ENCODE data around the gene SOHLH1.

The SOHLH1 gene

DNA sequence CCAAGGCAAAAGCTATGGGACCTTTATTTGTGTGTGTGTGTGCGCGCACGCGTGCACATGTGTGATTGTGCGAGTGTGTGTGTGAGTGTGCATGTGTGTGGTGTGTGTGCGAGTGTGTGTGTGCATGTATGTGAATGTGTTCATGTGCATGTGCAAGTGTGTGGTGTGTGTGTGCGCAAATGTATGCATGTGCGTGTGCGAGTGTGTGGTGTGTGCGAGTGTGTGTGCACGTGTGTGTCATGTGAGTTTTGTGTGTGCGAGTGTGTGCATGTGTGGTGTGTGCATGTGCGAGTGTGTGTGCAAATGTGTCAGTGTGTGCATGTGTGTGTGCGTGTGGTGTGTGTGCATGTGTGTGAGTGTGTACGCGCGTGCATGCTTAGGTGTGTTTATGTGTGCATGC, 48.9 kb downstream of the SOHLH1 start:
- no peaks in the 10 kb centered on the region for H3K27me3 ChIP-seq (ENCODE audit: insufficient read depth, poor library complexity, severe bottlenecking)
- TF ChIP-seq GABPA (IDR thresholded peaks at IDR 0.05; ENCODE audit: low read depth) (no peak), SPI1 (IDR thresholded peaks at IDR 0.05; ENCODE audit: borderline replicate concordance, low read depth) (no peak), POLR2AphosphoS5 (IDR thresholded peaks at IDR 0.05; ENCODE audit: low read depth) (no peak)
- TF ChIP-seq, protein P1, sequence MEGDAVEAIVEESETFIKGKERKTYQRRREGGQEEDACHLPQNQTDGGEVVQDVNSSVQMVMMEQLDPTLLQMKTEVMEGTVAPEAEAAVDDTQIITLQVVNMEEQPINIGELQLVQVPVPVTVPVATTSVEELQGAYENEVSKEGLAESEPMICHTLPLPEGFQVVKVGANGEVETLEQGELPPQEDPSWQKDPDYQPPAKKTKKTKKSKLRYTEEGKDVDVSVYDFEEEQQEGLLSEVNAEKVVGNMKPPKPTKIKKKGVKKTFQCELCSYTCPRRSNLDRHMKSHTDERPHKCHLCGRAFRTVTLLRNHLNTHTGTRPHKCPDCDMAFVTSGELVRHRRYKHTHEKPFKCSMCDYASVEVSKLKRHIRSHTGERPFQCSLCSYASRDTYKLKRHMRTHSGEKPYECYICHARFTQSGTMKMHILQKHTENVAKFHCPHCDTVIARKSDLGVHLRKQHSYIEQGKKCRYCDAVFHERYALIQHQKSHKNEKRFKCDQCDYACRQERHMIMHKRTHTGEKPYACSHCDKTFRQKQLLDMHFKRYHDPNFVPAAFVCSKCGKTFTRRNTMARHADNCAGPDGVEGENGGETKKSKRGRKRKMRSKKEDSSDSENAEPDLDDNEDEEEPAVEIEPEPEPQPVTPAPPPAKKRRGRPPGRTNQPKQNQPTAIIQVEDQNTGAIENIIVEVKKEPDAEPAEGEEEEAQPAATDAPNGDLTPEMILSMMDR (IDR thresholded peaks at IDR 0.05; ENCODE audit: insufficient read depth, low read length), result no peak
- TF ChIP-seq, protein P2, sequence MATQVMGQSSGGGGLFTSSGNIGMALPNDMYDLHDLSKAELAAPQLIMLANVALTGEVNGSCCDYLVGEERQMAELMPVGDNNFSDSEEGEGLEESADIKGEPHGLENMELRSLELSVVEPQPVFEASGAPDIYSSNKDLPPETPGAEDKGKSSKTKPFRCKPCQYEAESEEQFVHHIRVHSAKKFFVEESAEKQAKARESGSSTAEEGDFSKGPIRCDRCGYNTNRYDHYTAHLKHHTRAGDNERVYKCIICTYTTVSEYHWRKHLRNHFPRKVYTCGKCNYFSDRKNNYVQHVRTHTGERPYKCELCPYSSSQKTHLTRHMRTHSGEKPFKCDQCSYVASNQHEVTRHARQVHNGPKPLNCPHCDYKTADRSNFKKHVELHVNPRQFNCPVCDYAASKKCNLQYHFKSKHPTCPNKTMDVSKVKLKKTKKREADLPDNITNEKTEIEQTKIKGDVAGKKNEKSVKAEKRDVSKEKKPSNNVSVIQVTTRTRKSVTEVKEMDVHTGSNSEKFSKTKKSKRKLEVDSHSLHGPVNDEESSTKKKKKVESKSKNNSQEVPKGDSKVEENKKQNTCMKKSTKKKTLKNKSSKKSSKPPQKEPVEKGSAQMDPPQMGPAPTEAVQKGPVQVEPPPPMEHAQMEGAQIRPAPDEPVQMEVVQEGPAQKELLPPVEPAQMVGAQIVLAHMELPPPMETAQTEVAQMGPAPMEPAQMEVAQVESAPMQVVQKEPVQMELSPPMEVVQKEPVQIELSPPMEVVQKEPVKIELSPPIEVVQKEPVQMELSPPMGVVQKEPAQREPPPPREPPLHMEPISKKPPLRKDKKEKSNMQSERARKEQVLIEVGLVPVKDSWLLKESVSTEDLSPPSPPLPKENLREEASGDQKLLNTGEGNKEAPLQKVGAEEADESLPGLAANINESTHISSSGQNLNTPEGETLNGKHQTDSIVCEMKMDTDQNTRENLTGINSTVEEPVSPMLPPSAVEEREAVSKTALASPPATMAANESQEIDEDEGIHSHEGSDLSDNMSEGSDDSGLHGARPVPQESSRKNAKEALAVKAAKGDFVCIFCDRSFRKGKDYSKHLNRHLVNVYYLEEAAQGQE (IDR thresholded peaks at IDR 0.05; ENCODE audit: insufficient replicate concordance, low read depth), result no peak
- DNase-seq (ENCODE audit: low read depth in 1 of 2, low spot score in 1 of 2), result no peak
- H3K27ac ChIP-seq (replicated peaks), result no peak overlapping the region
- no peak overlapping the region for H3K4me3 ChIP-seq (replicated peaks; ENCODE audit: insufficient read depth, low read length)

DNA sequence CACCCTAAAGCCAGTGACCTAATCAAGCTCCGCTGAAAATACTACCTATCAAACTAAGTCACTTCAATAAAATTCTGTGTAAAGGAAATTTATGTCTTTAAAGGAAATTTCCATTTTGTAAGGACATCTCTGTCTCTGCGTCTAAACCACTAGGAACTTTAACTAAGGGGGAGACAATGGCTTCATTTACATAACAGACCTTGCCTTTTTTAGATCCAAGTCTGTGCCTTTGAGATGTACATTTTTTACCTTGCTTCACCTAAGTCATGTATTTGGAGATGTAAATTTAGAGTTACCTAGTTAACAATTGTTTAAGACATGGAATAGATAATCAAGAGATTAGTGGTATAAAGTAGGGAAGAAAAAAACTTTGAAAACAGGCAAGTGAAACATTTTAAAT, 49.8 kb downstream of the SOHLH1 start:
- no peaks in the 10 kb centered on the region for H3K27me3 ChIP-seq (ENCODE audit: insufficient read depth, poor library complexity, severe bottlenecking)
- H3K27ac ChIP-seq (replicated peaks), result no peak overlapping the region
- TF ChIP-seq SPI1 (IDR thresholded peaks at IDR 0.05; ENCODE audit: borderline replicate concordance, low read depth) (no peak), GABPA (IDR thresholded peaks at IDR 0.05; ENCODE audit: low read depth) (no peak), POLR2AphosphoS5 (IDR thresholded peaks at IDR 0.05; ENCODE audit: low read depth) (no peak)
- TF ChIP-seq, protein P2 (IDR thresholded peaks at IDR 0.05; ENCODE audit: insufficient replicate concordance, low read depth), result no peak
- TF ChIP-seq, protein P1 (IDR thresholded peaks at IDR 0.05; ENCODE audit: insufficient read depth, low read length), result no peak
- no peak for DNase-seq (ENCODE audit: low read depth in 1 of 2, low spot score in 1 of 2)
- no peak overlapping the region for H3K4me3 ChIP-seq (replicated peaks; ENCODE audit: insufficient read depth, low read length)

DNA sequence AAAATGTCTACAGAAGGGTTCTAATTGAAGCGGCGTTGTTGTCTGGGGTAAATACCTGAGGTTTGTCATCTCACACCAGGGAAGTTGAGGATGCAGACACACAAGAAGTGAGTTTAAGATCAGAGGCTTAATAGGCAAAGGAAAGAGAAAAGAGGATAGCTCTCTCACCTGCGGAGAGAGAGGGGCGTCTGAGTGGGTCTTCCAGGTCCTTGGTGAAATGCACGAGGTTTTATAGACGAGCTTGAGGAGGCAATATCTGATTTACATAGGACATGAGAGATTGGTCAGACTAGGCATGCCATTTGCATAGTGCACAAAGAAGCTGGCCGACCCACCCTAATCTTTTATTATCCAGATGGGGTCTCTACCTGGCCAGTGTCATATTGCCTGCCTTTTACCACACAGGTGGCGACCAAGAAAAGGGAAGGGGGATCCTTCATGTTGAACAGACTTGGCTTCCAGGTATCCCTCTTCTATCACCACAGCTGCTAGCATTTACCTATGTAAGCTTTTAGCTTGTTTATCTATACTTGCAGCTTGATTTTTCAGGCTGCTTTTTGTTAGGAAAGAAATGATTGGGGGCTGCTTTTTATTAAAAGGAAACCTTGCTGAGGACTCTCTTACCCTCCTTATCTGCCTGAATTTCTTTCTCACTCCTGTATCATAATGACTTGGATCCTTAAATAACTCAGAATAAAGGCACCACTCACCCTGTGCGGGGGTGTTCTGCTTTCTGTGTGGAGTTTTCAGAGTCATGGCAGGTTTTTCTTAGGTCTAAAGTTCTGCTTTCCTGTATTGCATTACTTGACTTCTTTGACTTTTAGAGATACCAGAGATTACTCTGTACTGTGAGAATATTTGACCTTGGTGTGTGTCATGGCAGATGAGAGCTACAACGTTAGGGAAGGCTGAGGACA, 50.5 kb downstream of the SOHLH1 start:
- no peak for DNase-seq (ENCODE audit: low read depth in 1 of 2, low spot score in 1 of 2)
- H3K27ac ChIP-seq (replicated peaks), result no peak overlapping the region
- H3K27me3 ChIP-seq (ENCODE audit: insufficient read depth, poor library complexity, severe bottlenecking), result no peaks in the 10 kb centered on the region
- H3K4me3 ChIP-seq (replicated peaks; ENCODE audit: insufficient read depth, low read length), result no peak overlapping the region
- TF ChIP-seq, protein P2 (IDR thresholded peaks at IDR 0.05; ENCODE audit: insufficient replicate concordance, low read depth), result no peak
- no peak for TF ChIP-seq SPI1 (IDR thresholded peaks at IDR 0.05; ENCODE audit: borderline replicate concordance, low read depth)
- TF ChIP-seq GABPA (IDR thresholded peaks at IDR 0.05; ENCODE audit: low read depth), result no peak
- TF ChIP-seq, protein P1 (IDR thresholded peaks at IDR 0.05; ENCODE audit: insufficient read depth, low read length), result no peak
- TF ChIP-seq POLR2AphosphoS5 (IDR thresholded peaks at IDR 0.05; ENCODE audit: low read depth), result no peak
